ENCODE results near the gene COMMD2. TPM values are rescaled to one million over a fixed set of nuclear protein-coding genes. Genes with fewer than 3 reads are reported as not detected.

COMMD2 gene
- total RNA-seq, 1 donor from 2014 or later, result 41.5 TPM

GRCh38 chr3:149736953-149737205, 15.4 kb downstream of the COMMD2 start:
- peaks cover 25% of the 10 kb centered on the region for H3K36me3 Mint-ChIP-seq (ENCODE audit: low read depth)
- H3K27ac Mint-ChIP-seq, result no peak overlapping the region
- ATAC-seq (ENCODE audit: low read depth), result no peak
- ChIA-PET CTCF (no interaction called here), POLR2A (no interaction called here)
- TF ChIP-seq CTCF (IDR thresholded peaks at IDR 0.05), result no peak
- H3K4me3 Mint-ChIP-seq, result no peak overlapping the region
- no peaks in the 10 kb centered on the region for H3K27me3 Mint-ChIP-seq
- intact Hi-C loops (cut with micrococcal nuclease), result no loop called here
- H3K4me1 Mint-ChIP-seq, result no peaks in the 10 kb centered on the region
- DNase-seq, result no peak
- no peaks in the 10 kb centered on the region for H3K9me3 Mint-ChIP-seq

GRCh38 chr3:149736175-149736952, 15.9 kb downstream of the COMMD2 start:
- Mint-ChIP-seq H3K27ac (no peak overlapping the region), H3K4me1 (no peaks in the 10 kb centered on the region), H3K27me3 (no peaks in the 10 kb centered on the region), H3K36me3 (ENCODE audit: low read depth) (peaks cover 22% of the 10 kb centered on the region), H3K9me3 (no peaks in the 10 kb centered on the region), H3K4me3 (no peak overlapping the region)
- DNase-seq (no peak), ATAC-seq (ENCODE audit: low read depth) (no peak)
- CTCF ChIA-PET, result no interaction called here
- intact Hi-C loops (cut with micrococcal nuclease), result no loop called here
- POLR2A ChIA-PET, result no interaction called here
- TF ChIP-seq CTCF (IDR thresholded peaks at IDR 0.05), result no peak

- no peak for TF ChIP-seq CTCF (IDR thresholded peaks at IDR 0.05)
- H3K27me3 Mint-ChIP-seq, result no peaks in the 10 kb centered on the region
- ATAC-seq (ENCODE audit: low read depth), result no peak
- H3K9me3 Mint-ChIP-seq, result no peaks in the 10 kb centered on the region
- ChIA-PET POLR2A (no interaction called here), CTCF (no interaction called here)
- no peak overlapping the region for H3K4me3 Mint-ChIP-seq
- H3K36me3 Mint-ChIP-seq (ENCODE audit: low read depth), result no peaks in the 10 kb centered on the region
- no peaks in the 10 kb centered on the region for H3K4me1 Mint-ChIP-seq
- intact Hi-C loops (cut with micrococcal nuclease), result no loop called here
- DNase-seq, result no peak
- H3K27ac Mint-ChIP-seq, result no peak overlapping the region
Measured at GRCh38 chr3:149732234-149732633, 20.1 kb downstream of the COMMD2 start.

GRCh38 chr3:149727656-149728055, 24.6 kb downstream of the COMMD2 start:
- H3K27ac Mint-ChIP-seq, result no peak overlapping the region
- intact Hi-C loops (cut with micrococcal nuclease), result no loop called here
- TF ChIP-seq CTCF (IDR thresholded peaks at IDR 0.05), result no peak
- no peaks in the 10 kb centered on the region for H3K36me3 Mint-ChIP-seq (ENCODE audit: low read depth)
- ChIA-PET CTCF (no interaction called here), POLR2A (no interaction called here)
- H3K4me3 Mint-ChIP-seq, result no peak overlapping the region
- no peaks in the 10 kb centered on the region for H3K4me1 Mint-ChIP-seq
- no peaks in the 10 kb centered on the region for H3K9me3 Mint-ChIP-seq
- DNase-seq (no peak), ATAC-seq (ENCODE audit: low read depth) (no peak)
- H3K27me3 Mint-ChIP-seq, result no peaks in the 10 kb centered on the region

GRCh38 chr3:149726716-149727407, 25.4 kb downstream of the COMMD2 start:
- no peak overlapping the region for H3K27ac Mint-ChIP-seq

More at GRCh38 chr3:149726716-149727407, 25.4 kb downstream of the COMMD2 start:
- DNase-seq (no peak), ATAC-seq (ENCODE audit: low read depth) (no peak)
- intact Hi-C loops (cut with micrococcal nuclease), result no loop called here
- no peak for TF ChIP-seq CTCF (IDR thresholded peaks at IDR 0.05)
- no peaks in the 10 kb centered on the region for H3K36me3 Mint-ChIP-seq (ENCODE audit: low read depth)
- ChIA-PET CTCF (no interaction called here), POLR2A (no interaction called here)
- H3K9me3 Mint-ChIP-seq, result no peaks in the 10 kb centered on the region
- no peaks in the 10 kb centered on the region for H3K4me1 Mint-ChIP-seq
- no peaks in the 10 kb centered on the region for H3K27me3 Mint-ChIP-seq
- H3K4me3 Mint-ChIP-seq, result no peak overlapping the region
